Caco-2 (cell line): ENCODE results near the gene ZBTB6. TPM values are rescaled to one million over a fixed set of nuclear protein-coding genes. Genes with fewer than 3 reads are reported as not detected.

ENCODE experiments used
- BruUV-seq: library from RNA; stranded (reverse); fragments of 400-500 nt; replicated peaks from 2 replicates; lab custom pipeline; 2021; lab: Mats Ljungman, UMichigan
- CTCF ChIA-PET: fragments of 300-600 bp; sonication (Branson Sonifier 250); formaldehyde crosslinking; loops from one replicate; lab custom pipeline; 2022; ENCODE audit warnings: antibody characterized with exemption; lab: Charles Lee
- POLR2A ChIA-PET: fragments of 300-600 bp; sonication (Branson Sonifier 250); formaldehyde crosslinking; loops from one replicate; lab custom pipeline; 2022; ENCODE audit warnings: antibody characterized with exemption; lab: Charles Lee
- DNase-seq, 2 experiments: peaks; one replicate each; pipeline versions ENCODE4 v3.0.0 to v3.0.0-alpha.2; 2020 to 2022
- H3K27me3 ChIP-seq: replicated peaks from 2 replicates; pipeline ENCODE4 v1.6.0; 2011; ENCODE audit warnings: low read length; ENCODE audit not compliant: control insufficient read depth, insufficient read depth
- H3K36me3 ChIP-seq: 2 replicates; pipeline ENCODE4 v1.5.1; 2011; ENCODE audit warnings: low read length; ENCODE audit not compliant: control insufficient read depth, insufficient read depth
- H3K4me1 ChIP-seq: fragments of 250-450 bp; sonication (Bioruptor Pico); 2 replicates; pipeline ENCODE4 v1.5.1; 2020; ENCODE audit warnings: mild to moderate bottlenecking
- H3K4me3 ChIP-seq: 2 replicates; pipeline ENCODE4 v1.5.1; 2011; ENCODE audit warnings: low read depth, mild to moderate bottlenecking, control low read depth, low read length
- H3K9me3 ChIP-seq: fragments of 250-450 bp; sonication (Bioruptor Pico); 2 replicates; pipeline ENCODE4 v1.5.1; 2020; ENCODE audit warnings: mild to moderate bottlenecking, moderate library complexity
- H3K27ac Mint-ChIP-seq: one replicate; pipeline ENCODE4 v1.8.0; 2022; ENCODE audit warnings: mixed read lengths; ENCODE audit not compliant: unreplicated experiment
- H3K27me3 Mint-ChIP-seq: one replicate; pipeline ENCODE4 v1.8.0; 2022; ENCODE audit warnings: mixed read lengths; ENCODE audit not compliant: insufficient read depth, unreplicated experiment
- H3K36me3 Mint-ChIP-seq: one replicate; pipeline ENCODE4 v1.8.0; 2022; ENCODE audit warnings: mild to moderate bottlenecking, mixed read lengths; ENCODE audit not compliant: insufficient read depth, unreplicated experiment
- H3K4me1 Mint-ChIP-seq: one replicate; pipeline ENCODE4 v1.8.0; 2022; ENCODE audit warnings: low read depth, mixed read lengths; ENCODE audit not compliant: unreplicated experiment
- H3K4me3 Mint-ChIP-seq: one replicate; pipeline ENCODE4 v1.8.0; 2022; ENCODE audit warnings: mild to moderate bottlenecking, moderate library complexity, mixed read lengths; ENCODE audit not compliant: unreplicated experiment
- H3K9me3 Mint-ChIP-seq: one replicate; pipeline ENCODE4 v1.8.0; 2022; ENCODE audit warnings: mixed read lengths; ENCODE audit not compliant: unreplicated experiment
- intact Hi-C: fragments of 100-400 bp; cut with micrococcal nuclease; formaldehyde crosslinking; loops from one replicate; pipeline ENCODE4 v1.10.0; 2022; ENCODE audit not compliant: unreplicated experiment
- total RNA-seq: library from RNA; stranded (reverse); gene quantifications from 2 replicates; pipeline ENCODE4 v1.2.3, GENCODE V29; 2022
- TF ChIP-seq, protein P1 (sequence below), 2 experiments: fragments of 200-600 bp in 1 of 2; IDR thresholded peaks; 1 replicate in 1 of 2; 2 replicates in 1 of 2; pipeline versions ENCODE4 v1.5.1 to v1.8.0; 2011 to 2022; ENCODE audit warnings: antibody characterized with exemption in 1 of 2, control low read depth in 1 of 2, inconsistent platforms in 1 of 2, low read depth in 1 of 2, low read length in 1 of 2, mild to moderate bottlenecking in 1 of 2, moderate library complexity in 1 of 2; ENCODE audit not compliant: insufficient read depth in 1 of 2, severe bottlenecking in 1 of 2, unreplicated experiment in 1 of 2

The ZBTB6 gene
- total RNA-seq, 1 experiment from 2014 or later, result 7.2 TPM

DNA sequence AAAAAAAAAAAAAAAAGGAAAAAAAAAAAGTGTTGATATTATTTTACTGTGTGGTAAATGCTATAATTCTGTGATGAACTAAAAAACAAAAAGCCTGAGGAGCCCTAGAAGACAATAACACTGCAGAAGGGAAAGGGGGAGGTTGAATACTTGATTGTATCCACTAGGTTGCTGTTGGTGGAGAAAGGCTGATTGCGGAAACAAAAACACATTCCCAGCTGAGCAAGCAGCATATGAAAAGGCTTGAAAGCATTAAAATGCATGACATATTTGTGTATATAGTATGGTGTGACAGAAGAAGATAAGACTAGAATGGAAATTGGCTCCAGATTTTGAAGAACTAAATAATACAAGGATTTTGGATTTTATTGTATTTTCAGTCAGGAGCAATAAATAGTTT, 36.6 kb upstream of the ZBTB6 start:
- intact Hi-C loops, result no loop called here
- TF ChIP-seq, protein P1, sequence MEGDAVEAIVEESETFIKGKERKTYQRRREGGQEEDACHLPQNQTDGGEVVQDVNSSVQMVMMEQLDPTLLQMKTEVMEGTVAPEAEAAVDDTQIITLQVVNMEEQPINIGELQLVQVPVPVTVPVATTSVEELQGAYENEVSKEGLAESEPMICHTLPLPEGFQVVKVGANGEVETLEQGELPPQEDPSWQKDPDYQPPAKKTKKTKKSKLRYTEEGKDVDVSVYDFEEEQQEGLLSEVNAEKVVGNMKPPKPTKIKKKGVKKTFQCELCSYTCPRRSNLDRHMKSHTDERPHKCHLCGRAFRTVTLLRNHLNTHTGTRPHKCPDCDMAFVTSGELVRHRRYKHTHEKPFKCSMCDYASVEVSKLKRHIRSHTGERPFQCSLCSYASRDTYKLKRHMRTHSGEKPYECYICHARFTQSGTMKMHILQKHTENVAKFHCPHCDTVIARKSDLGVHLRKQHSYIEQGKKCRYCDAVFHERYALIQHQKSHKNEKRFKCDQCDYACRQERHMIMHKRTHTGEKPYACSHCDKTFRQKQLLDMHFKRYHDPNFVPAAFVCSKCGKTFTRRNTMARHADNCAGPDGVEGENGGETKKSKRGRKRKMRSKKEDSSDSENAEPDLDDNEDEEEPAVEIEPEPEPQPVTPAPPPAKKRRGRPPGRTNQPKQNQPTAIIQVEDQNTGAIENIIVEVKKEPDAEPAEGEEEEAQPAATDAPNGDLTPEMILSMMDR (IDR thresholded peaks at IDR 0.05; ENCODE audit: insufficient read depth in 1 of 2, low read depth in 1 of 2, low read length in 1 of 2, severe bottlenecking in 1 of 2, unreplicated experiment in 1 of 2), result no peak
- ChIA-PET POLR2A (no interaction called here), CTCF (no interaction called here)
- Histone ChIP-seq H3K9me3 (no peaks in the 10 kb centered on the region), H3K27me3 (no peaks in the 10 kb centered on the region), H3K36me3 (no peaks in the 10 kb centered on the region), H3K4me3 (no peak overlapping the region), H3K4me1 (no peaks in the 10 kb centered on the region)
- H3K9me3 Mint-ChIP-seq, result no peaks in the 10 kb centered on the region
- no peak overlapping the region for H3K4me3 Mint-ChIP-seq
- peaks cover 10% of the 10 kb centered on the region for H3K36me3 Mint-ChIP-seq
- no TSS peak for BruUV-seq
- H3K27me3 Mint-ChIP-seq, result no peaks in the 10 kb centered on the region
- no peak for DNase-seq
- H3K27ac Mint-ChIP-seq, result no peak overlapping the region
- H3K4me1 Mint-ChIP-seq, result peaks cover 22% of the 10 kb centered on the region

DNA sequence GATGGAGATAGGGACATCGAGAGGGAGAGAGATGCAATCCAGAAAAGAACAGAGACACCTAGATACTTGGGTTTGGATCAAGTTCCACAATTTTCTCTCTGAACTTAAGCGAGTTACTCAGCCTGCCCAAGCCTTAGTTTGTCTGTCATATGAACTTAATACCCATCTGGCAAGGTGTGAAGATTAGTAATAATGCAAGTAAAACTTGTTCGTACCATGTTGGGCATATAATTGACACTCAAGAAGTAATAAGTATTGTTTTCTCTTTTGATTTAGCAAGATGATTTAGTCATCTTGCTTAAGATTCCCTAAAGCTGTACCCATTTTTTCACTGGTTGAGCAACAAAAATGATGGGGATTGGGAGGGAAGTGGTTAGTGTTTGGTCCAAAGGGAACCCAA, 35.2 kb upstream of the ZBTB6 start:
- DNase-seq, result no peak
- Mint-ChIP-seq H3K27me3 (no peaks in the 10 kb centered on the region), H3K27ac (no peak overlapping the region), H3K4me3 (no peak overlapping the region), H3K36me3 (peaks cover 10% of the 10 kb centered on the region), H3K4me1 (peaks cover 14% of the 10 kb centered on the region), H3K9me3 (no peaks in the 10 kb centered on the region)
- Histone ChIP-seq H3K36me3 (peaks cover 1% of the 10 kb centered on the region; the same call in 1 of the 2 replicates), H3K4me3 (no peak overlapping the region), H3K9me3 (no peaks in the 10 kb centered on the region), H3K27me3 (no peaks in the 10 kb centered on the region), H3K4me1 (no peaks in the 10 kb centered on the region)
- ChIA-PET POLR2A (no interaction called here), CTCF (no interaction called here)
- intact Hi-C loops, result no loop called here
- BruUV-seq, result no TSS peak
- TF ChIP-seq, protein P1 (IDR thresholded peaks at IDR 0.05; ENCODE audit: insufficient read depth in 1 of 2, low read depth in 1 of 2, low read length in 1 of 2, severe bottlenecking in 1 of 2, unreplicated experiment in 1 of 2), result no peak

DNA sequence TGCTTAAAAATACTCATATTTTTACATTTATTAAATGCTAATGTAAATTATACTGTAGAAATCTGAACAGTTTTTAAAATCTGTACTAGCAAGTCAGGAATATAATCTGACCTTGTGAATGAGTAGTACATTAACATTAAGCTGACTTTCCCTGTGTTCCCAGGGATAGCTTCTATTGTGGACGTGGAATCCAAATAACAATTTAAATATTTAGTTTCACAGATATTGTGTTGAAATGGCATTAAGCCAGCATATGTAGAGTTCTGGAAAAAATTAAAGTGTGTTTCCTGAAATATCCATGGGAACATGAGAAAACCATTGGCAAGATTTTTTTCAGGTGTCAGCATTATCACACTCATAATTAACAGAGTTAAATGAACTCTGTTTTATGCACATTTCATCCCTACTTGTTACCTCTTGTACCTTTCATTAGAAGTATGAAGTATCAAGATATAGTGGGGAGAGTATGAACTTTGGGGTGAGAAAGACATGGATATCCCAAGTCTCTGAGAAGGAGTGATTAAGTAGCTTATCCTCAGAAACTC, 33.4 kb upstream of the ZBTB6 start:
- CTCF ChIA-PET, result no interaction called here
- no peak overlapping the region for H3K27ac Mint-ChIP-seq
- no peaks in the 10 kb centered on the region for H3K9me3 Mint-ChIP-seq
- peaks cover 19% of the 10 kb centered on the region for H3K36me3 Mint-ChIP-seq
- no peak overlapping the region for H3K4me3 Mint-ChIP-seq
- TF ChIP-seq, protein P1 (IDR thresholded peaks at IDR 0.05; ENCODE audit: insufficient read depth in 1 of 2, low read depth in 1 of 2, low read length in 1 of 2, severe bottlenecking in 1 of 2, unreplicated experiment in 1 of 2), result no peak
- H3K27me3 Mint-ChIP-seq, result no peaks in the 10 kb centered on the region
- H3K27me3 ChIP-seq, result no peaks in the 10 kb centered on the region
- intact Hi-C loops, result no loop called here
- no peaks in the 10 kb centered on the region for H3K9me3 ChIP-seq
- peaks cover 4% of the 10 kb centered on the region; the same call in 1 of the 2 replicates for H3K4me1 ChIP-seq
- peaks cover 22% of the 10 kb centered on the region for H3K4me1 Mint-ChIP-seq
- H3K36me3 ChIP-seq, result peaks cover 1% of the 10 kb centered on the region; the same call in 1 of the 2 replicates
- H3K4me3 ChIP-seq, result no peak overlapping the region
- POLR2A ChIA-PET, result no interaction called here
- no TSS peak for BruUV-seq
- no peak for DNase-seq
